H9 (cell line): ENCODE measurements around the gene CYTH3. TPM values are rescaled to one million over a fixed set of nuclear protein-coding genes. Genes with fewer than 3 reads are reported as not detected.

Experiments
- DNase-seq: peaks from one replicate; pipeline ENCODE4 v3.0.0-alpha.2; 2017
- H2AFZ ChIP-seq: one replicate; pipeline ENCODE4 v1.6.1; 2013; ENCODE audit warnings: mild to moderate bottlenecking, low read length, control low read depth, moderate library complexity
- H2AK5ac ChIP-seq: 2 replicates; pipeline ENCODE4 v1.6.1; 2013; ENCODE audit warnings: low read length, control low read depth, mixed read lengths; ENCODE audit not compliant: insufficient read length
- H2BK120ac ChIP-seq: one replicate; pipeline ENCODE4 v1.6.1; 2013; ENCODE audit warnings: low read depth, mild to moderate bottlenecking, low read length, control low read depth, inconsistent platforms; ENCODE audit not compliant: poor library complexity, severe bottlenecking
- H2BK12ac ChIP-seq: 2 replicates; pipeline ENCODE4 v1.6.1; 2013; ENCODE audit warnings: low read length, control low read depth, mixed read lengths, low read depth; ENCODE audit not compliant: insufficient read length
- H2BK15ac ChIP-seq: 2 replicates; pipeline ENCODE4 v1.6.1; 2013; ENCODE audit warnings: low read depth, low read length, control low read depth
- H2BK20ac ChIP-seq: one replicate; pipeline ENCODE4 v1.6.1; 2013; ENCODE audit warnings: low read depth, mild to moderate bottlenecking, low read length, control low read depth, inconsistent platforms; ENCODE audit not compliant: poor library complexity, severe bottlenecking
- H2BK5ac ChIP-seq: 2 replicates; pipeline ENCODE4 v1.6.1; 2013; ENCODE audit warnings: low read length, control low read depth, mixed read lengths; ENCODE audit not compliant: insufficient read length
- H3K14ac ChIP-seq: 2 replicates; pipeline ENCODE4 v1.6.1; 2013; ENCODE audit warnings: low read length, control low read depth; ENCODE audit not compliant: insufficient read depth
- H3K18ac ChIP-seq: 2 replicates; pipeline ENCODE4 v1.6.1; 2013; ENCODE audit warnings: low read depth, mild to moderate bottlenecking, mixed read lengths, low read length, control low read depth; ENCODE audit not compliant: insufficient read length
- H3K23ac ChIP-seq: 2 replicates; pipeline ENCODE4 v1.6.1; 2013; ENCODE audit warnings: low read length, control low read depth, mixed read lengths, low read depth; ENCODE audit not compliant: insufficient read length
- H3K23me2 ChIP-seq: 2 replicates; pipeline ENCODE4 v1.6.1; 2013; ENCODE audit warnings: low read depth, mild to moderate bottlenecking, mixed read lengths, low read length, control low read depth; ENCODE audit not compliant: insufficient read length, poor library complexity, severe bottlenecking
- H3K27ac ChIP-seq: 2 replicates; pipeline ENCODE4 v1.5.1; 2013; ENCODE audit warnings: low read length, control low read depth, mixed read lengths, low read depth; ENCODE audit not compliant: insufficient read length
- H3K27me3 ChIP-seq: 2 replicates; pipeline ENCODE4 v1.6.1; 2013; ENCODE audit warnings: low read length, control low read depth, inconsistent platforms; ENCODE audit not compliant: insufficient read depth
- H3K4ac ChIP-seq: 2 replicates; pipeline ENCODE4 v1.6.1; 2013; ENCODE audit warnings: low read depth, mild to moderate bottlenecking, control low read depth, inconsistent platforms, low read length, moderate library complexity
- H3K4me1 ChIP-seq: 2 replicates; pipeline ENCODE4 v1.6.1; 2013; ENCODE audit warnings: low read length, control low read depth, inconsistent platforms; ENCODE audit not compliant: insufficient read depth
- H3K4me2 ChIP-seq: 2 replicates; pipeline ENCODE4 v1.6.1; 2013; ENCODE audit warnings: low read length, control low read depth, mixed read lengths; ENCODE audit not compliant: insufficient read length, insufficient read depth
- H3K56ac ChIP-seq: 2 replicates; pipeline ENCODE4 v1.6.1; 2013; ENCODE audit warnings: low read depth, mild to moderate bottlenecking, mixed read lengths, low read length, control low read depth; ENCODE audit not compliant: insufficient read length
- H3K79me1 ChIP-seq: 2 replicates; pipeline ENCODE4 v1.6.1; 2013; ENCODE audit warnings: low read depth, mild to moderate bottlenecking, moderate library complexity, low read length, control low read depth, inconsistent platforms; ENCODE audit not compliant: insufficient read depth, poor library complexity, severe bottlenecking
- H3K79me2 ChIP-seq: 2 replicates; pipeline ENCODE4 v1.6.1; 2013; ENCODE audit warnings: low read length, control low read depth, inconsistent platforms; ENCODE audit not compliant: insufficient read depth
- H3K9ac ChIP-seq: 2 replicates; pipeline ENCODE4 v1.6.1; 2013; ENCODE audit warnings: low read length, control low read depth, mixed read lengths; ENCODE audit not compliant: insufficient read length; ENCODE audit errors: extremely low read depth
- H3K9me3 ChIP-seq: one replicate; pipeline ENCODE4 v1.6.1; 2013; ENCODE audit warnings: low read depth, low read length, inconsistent platforms; ENCODE audit not compliant: control insufficient read depth
- H3T11ph ChIP-seq: one replicate; pipeline ENCODE4 v1.6.1; 2013; ENCODE audit warnings: mild to moderate bottlenecking, low read length, control low read depth, inconsistent platforms
- H4K20me1 ChIP-seq: one replicate; pipeline ENCODE4 v1.6.1; 2013; ENCODE audit not compliant: control insufficient read depth, insufficient read length, insufficient read depth
- H4K5ac ChIP-seq: 2 replicates; pipeline ENCODE4 v1.6.1; 2013; ENCODE audit warnings: low read depth, mild to moderate bottlenecking, mixed read lengths, low read length, control low read depth; ENCODE audit not compliant: insufficient read length
- H4K8ac ChIP-seq: replicated peaks from 2 replicates; pipeline ENCODE4 v1.6.1; 2013; ENCODE audit warnings: low read length, control low read depth, mixed read lengths, low read depth; ENCODE audit not compliant: insufficient read length
- H4K91ac ChIP-seq: 2 replicates; pipeline ENCODE4 v1.6.1; 2013; ENCODE audit warnings: low read depth, mild to moderate bottlenecking, moderate library complexity, mixed read lengths, low read length, control low read depth; ENCODE audit not compliant: insufficient read length
- H3K27ac Mint-ChIP-seq, 3 experiments: 2 replicates in 2 of 3; 3 replicates in 1 of 3; pipeline ENCODE4 v1.8.0; 2020 to 2021; ENCODE audit warnings: mixed read lengths in 3 of 3, mild to moderate bottlenecking in 1 of 3, moderate library complexity in 1 of 3
- H3K27me3 Mint-ChIP-seq: 2 replicates; pipeline ENCODE4 v1.8.0; 2021; ENCODE audit warnings: low read depth, mild to moderate bottlenecking, moderate library complexity, mixed read lengths
- H3K36me3 Mint-ChIP-seq, 3 experiments: 2 replicates in 2 of 3; 3 replicates in 1 of 3; pipeline ENCODE4 v1.8.0; 2020 to 2021; ENCODE audit warnings: low read depth in 3 of 3, mixed read lengths in 3 of 3; ENCODE audit not compliant: insufficient read depth in 1 of 3
- H3K4me1 Mint-ChIP-seq, 2 experiments: 2 replicates each; pipeline ENCODE4 v1.8.0; 2020; ENCODE audit warnings: mixed read lengths in 2 of 2
- H3K4me3 Mint-ChIP-seq, 2 experiments: 2 replicates in 1 of 2; 3 replicates in 1 of 2; pipeline ENCODE4 v1.8.0; 2020 to 2021; ENCODE audit warnings: mild to moderate bottlenecking in 2 of 2, mixed read lengths in 2 of 2, moderate library complexity in 1 of 2
- H3K9me3 Mint-ChIP-seq, 2 experiments: 2 replicates in 1 of 2; 3 replicates in 1 of 2; pipeline ENCODE4 v1.8.0; 2020; ENCODE audit warnings: mild to moderate bottlenecking in 2 of 2, mixed read lengths in 2 of 2, moderate library complexity in 1 of 2
- WGBS: extraction: QIAGEN DNeasy Blood & Tissue Kit; methylation state at CpG from one replicate; pipeline ENCODE4 v1.1.7; 2013; ENCODE audit warnings: missing lambda C conversion rate, low lambda C conversion rate, mixed read lengths; ENCODE audit not compliant: insufficient read length; ENCODE audit errors: extremely low coverage; 5-methylcytosine and 5-hydroxymethylcytosine counted together
- total RNA-seq: library from RNA; stranded (reverse); gene quantifications from 2 replicates; pipeline ENCODE4 v1.2.1, GENCODE V29; 2021
- TF ChIP-seq, protein P1 (sequence below): fragments of 200-600 bp; sonication (generic); conservative IDR thresholded peaks from 3 replicates; pipeline ENCODE4 v1.8.0; 2021; ENCODE audit warnings: antibody characterized with exemption, mild to moderate bottlenecking

The CYTH3 gene
- total RNA-seq, 1 experiment from 2014 or later: 12.3 TPM

- Histone ChIP-seq H3K23ac (no peak overlapping the region), H3K27ac (no peak overlapping the region), H2AK5ac (no peak overlapping the region), H2BK12ac (no peak overlapping the region), H2BK20ac (no peak overlapping the region), H3K4ac (no peak overlapping the region), H3K4me2 (no peak overlapping the region), H2AFZ (no peak overlapping the region), H3K9ac (no peak overlapping the region), H4K20me1 (no peaks in the 10 kb centered on the region), H3K9me3 (no peaks in the 10 kb centered on the region), H3K14ac (no peak overlapping the region; the same call in 1 of the 2 replicates), H4K8ac (no peak overlapping the region), H3K27me3 (no peaks in the 10 kb centered on the region), H4K5ac (no peak overlapping the region), H2BK15ac (no peak overlapping the region), H3K18ac (peak overlapping the region; percentile 11), H2BK120ac (no peak overlapping the region), H3K4me1 (no peaks in the 10 kb centered on the region), H3T11ph (no peak overlapping the region), H4K91ac (no peak overlapping the region), H3K79me1 (no peaks in the 10 kb centered on the region), H3K56ac (no peak overlapping the region), H2BK5ac (peak overlapping the region; percentile 61), H3K23me2 (no peaks in the 10 kb centered on the region), H3K79me2 (no peaks in the 10 kb centered on the region)
- Mint-ChIP-seq H3K27ac (peak overlapping the region in 2 of 3 experiments; percentile 25 to 62; a peak in 3 of 7 replicates), H3K4me3 (no peak overlapping the region), H3K9me3 (no peaks in the 10 kb centered on the region), H3K4me1 (0 out of 4 replicates have a peak, but pooled peaks cover 0 to 3% of the 10 kb centered on the region in 2 experiments), H3K36me3 (peaks cover 0 to 9% (median 3%) of the 10 kb centered on the region in 3 experiments; a peak in 4 of 7 replicates), H3K27me3 (no peaks in the 10 kb centered on the region)
- TF ChIP-seq, protein P1, sequence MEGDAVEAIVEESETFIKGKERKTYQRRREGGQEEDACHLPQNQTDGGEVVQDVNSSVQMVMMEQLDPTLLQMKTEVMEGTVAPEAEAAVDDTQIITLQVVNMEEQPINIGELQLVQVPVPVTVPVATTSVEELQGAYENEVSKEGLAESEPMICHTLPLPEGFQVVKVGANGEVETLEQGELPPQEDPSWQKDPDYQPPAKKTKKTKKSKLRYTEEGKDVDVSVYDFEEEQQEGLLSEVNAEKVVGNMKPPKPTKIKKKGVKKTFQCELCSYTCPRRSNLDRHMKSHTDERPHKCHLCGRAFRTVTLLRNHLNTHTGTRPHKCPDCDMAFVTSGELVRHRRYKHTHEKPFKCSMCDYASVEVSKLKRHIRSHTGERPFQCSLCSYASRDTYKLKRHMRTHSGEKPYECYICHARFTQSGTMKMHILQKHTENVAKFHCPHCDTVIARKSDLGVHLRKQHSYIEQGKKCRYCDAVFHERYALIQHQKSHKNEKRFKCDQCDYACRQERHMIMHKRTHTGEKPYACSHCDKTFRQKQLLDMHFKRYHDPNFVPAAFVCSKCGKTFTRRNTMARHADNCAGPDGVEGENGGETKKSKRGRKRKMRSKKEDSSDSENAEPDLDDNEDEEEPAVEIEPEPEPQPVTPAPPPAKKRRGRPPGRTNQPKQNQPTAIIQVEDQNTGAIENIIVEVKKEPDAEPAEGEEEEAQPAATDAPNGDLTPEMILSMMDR: no peak
- DNase-seq: no peak
- no CpG with 5 or more reads among the region's 8 CpGs for WGBS
Measured at GRCh38 chr7:6180344-6180725, 92.1 kb downstream of the CYTH3 start.
